GM19193 (cell line): Measurements from ENCODE around the gene UNG.

Source experiments
- POLR2A ChIP-seq: IDR thresholded peaks from 4 replicates; pipeline ENCODE4 v1.6.1; 2011; ENCODE audit not compliant: insufficient read depth, insufficient read length; ENCODE audit errors: extremely low read depth

The UNG gene

DNA sequence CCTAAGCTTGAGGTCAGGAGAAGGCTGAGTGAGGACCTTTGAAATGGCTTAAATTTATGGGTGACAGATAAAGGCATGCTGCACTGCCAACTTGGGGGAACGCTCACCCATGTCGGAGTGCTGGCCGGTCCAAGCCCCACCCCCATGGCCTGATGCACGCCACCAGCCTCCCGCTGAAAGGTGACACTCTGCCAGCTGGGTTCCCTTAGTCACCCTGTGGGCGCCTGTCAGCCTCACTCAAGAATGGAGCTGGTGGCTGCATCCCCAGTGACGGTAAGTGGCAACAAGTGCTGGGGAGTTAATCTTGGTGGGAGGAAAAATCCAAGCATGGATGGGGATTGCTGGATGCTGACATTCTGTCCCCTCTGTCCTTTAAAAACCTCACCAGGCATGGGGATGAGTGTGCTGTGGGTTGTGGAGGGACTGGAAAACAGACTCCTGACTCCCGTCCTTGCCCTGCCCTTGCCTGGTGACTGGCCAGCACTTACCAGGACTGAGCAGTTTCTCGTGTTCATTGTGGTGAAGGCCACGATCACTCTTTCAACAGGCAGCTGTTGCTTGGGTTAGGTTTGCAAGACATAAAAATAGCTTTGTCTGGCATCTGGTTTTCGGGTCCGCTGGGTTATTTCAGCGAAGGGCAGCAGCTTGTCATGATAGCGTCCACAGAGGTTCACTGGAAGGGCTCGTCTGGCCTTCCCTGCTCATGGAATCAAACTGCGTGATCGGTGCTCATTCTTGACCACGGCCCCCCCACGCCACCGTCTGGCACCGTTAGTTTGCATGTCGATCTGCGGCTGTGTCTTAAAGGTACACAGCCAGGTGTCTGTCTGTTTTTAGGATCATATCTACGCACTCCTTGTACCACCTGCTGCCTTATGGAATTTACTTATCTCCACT lies 34.0 kb downstream of the UNG start:
- no peak for TF ChIP-seq POLR2A

DNA sequence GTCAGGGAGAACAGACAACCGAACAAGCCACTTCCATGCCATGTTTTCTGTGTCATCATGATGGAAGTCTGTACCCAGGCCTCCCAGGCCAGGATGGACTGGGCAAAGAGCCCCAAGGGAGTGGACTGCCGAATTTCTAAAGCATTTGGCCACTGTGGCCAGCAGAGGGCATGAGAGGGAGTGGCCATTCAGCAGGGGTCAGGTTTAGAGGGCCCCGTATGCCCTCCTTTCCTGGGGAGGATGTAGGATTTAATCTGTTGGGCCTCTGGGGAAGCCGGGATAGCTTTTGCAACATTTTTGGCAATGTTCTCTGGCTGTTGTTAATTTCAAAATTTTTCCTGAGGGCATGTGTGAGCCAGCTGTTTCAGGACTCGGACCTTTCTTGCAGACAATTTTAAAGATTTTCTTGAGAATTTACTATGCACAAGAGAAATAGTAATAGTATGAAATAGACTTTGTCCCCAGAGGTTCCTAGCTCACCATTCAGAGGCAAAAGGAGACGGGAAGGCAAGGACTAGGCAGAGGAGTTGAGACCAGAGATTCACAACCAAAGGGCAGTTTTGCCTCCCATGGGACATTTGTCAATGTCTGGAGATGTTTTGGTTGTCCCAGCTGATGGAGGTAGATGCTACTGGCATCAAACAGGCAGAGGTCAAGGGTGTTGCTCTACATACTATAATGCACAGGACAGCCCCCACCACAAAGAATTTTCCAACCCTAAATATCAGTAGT lies 37.0 kb downstream of the UNG start:
- no peak for TF ChIP-seq POLR2A

DNA sequence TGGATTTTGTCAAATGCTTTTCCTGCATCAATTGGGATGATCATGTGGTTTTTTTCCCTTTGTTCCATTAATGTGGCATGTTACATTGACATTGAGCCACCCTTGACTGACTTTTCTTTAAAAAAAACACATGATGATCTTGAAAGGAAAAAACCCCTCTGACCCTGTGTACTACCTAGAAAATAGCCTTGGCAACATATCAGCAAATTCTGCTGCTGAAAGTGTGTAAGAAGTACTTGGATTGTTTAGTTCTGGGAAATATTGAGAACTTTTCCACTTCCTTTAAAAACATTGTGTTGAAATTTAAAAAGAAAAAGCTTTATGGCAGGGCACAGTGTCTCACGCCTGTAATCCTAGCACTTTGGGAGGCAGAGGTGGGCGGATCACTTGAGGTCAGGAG lies 39.7 kb downstream of the UNG start:
- TF ChIP-seq POLR2A: no peak

DNA sequence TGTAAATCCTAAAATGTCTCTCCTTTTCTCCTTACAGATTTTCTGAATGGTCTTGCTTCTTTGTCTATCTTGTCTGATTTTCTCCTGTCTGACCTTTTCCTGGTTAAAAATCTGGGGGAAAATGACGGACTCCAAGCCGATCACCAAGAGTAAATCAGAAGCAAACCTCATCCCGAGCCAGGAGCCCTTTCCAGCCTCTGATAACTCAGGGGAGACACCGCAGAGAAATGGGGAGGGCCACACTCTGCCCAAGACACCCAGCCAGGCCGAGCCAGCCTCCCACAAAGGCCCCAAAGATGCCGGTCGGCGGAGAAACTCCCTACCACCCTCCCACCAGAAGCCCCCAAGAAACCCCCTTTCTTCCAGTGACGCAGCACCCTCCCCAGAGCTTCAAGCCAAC lies 42.0 kb downstream of the UNG start:
- no peak for TF ChIP-seq POLR2A

DNA sequence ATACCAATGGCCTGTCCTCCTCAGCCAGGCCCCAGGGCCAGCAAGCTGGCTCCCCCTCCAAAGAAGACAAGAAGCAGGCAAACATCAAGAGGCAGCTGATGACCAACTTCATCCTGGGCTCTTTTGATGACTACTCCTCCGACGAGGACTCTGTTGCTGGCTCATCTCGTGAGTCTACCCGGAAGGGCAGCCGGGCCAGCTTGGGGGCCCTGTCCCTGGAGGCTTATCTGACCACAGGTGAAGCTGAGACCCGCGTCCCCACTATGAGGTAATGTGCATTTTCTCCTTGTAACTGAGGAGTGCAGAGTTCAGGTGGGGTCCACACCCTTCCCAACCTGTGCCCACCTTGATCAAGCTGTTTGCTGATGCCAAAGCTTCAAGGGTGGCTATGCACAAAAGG lies 42.4 kb downstream of the UNG start:
- TF ChIP-seq POLR2A: no peak

DNA sequence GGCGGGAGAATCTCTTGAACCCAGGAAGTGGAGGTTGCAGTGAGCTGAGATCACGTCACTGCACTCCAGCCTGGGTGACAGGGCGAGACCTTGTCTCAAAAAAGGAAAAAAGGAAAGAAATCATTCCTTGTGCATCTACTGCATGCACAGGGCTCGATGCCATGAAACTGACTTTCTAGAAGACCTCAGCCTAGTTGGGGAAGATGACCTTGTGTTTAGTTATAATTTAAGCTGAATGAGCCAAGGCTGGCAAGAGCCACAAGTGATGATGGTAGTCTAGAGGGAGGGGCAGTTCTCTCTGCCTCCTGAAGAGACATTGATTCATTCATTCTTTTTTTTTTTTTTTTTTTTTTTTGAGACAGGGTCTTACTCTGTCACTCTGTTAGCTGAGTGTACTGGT lies 43.2 kb downstream of the UNG start:
- no peak for TF ChIP-seq POLR2A

DNA sequence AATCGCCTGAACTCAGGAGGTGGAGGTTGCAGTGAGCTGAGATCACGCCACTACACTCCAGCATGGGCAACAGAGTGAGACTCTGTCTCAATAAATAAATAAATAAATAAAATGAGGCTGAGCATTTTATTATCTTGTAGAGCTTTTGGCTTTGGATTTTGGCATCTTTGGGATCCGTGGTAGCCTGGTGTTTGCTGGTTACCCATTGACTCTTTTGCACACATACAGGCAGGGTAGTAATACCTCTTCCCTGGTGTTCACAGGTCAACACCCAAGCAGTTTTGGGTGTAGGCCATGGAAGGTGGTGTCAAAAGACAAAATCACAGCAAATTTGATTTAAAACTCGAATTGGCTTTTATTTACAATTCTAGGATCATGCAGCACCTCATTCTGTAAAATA lies 46.8 kb downstream of the UNG start:
- no peak for TF ChIP-seq POLR2A

DNA sequence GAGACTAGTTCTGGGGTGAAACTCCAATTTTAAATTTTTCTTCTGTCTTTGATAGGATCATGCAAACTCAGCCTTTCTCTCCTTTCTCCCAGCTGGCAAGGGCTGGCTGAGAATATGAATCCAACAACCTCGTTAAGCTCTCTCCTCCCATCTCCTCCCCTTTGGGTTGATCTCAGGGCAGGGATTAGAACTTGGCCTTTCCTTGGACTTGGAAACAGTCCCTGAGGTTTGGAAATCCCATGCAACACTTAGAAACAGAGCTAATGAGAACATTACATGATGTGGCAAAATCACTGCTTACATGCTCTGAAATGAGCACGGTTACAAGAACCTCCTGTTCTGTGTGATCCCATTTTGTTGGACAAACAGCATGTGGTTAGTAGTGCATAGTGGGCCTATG lies 50.6 kb downstream of the UNG start:
- TF ChIP-seq POLR2A: no peak

DNA sequence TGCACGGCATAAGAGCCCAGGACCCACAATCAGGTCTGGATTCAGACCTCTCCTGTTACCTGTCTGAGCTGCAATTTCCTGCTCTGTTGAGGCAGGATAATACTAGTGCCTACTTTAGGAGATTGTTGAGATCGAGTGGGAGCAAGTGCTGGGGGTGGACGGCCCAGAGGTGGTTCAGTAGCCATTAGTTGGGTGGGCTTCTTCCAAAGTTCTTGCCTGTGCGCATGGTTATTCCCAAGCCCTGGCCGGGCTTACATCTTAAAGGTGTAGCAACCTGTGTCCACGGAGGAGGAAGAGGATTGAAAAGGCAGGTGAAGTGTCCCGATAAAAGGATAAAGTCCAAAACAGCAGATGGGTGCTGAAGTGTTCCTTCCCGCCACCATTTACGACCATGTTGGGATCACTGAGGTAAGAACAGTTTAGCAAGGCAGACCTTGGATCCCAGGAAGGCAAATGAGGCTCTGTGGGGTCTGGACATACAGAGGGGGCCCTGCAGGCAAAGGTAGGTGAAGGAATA lies 52.8 kb downstream of the UNG start:
- no peak for TF ChIP-seq POLR2A

DNA sequence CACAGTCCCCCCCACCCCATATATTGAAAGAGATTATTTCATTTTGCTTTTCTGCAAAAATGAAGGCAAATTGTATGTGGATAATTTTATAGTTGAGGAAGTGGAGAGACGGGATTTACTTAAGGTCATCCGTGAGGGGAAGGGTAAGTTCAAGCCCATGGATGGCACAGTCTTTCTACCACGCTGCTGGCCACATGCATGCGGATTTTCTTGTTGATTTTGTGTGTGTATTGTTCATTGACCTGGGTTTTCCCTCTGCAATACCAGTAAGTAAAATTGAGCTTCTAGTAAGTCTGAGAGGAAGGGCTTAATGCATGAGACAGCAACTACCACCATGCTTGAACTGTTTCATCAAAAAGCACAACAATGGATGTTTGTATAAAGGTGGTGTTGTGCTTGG lies 54.1 kb downstream of the UNG start:
- no peak for TF ChIP-seq POLR2A

DNA sequence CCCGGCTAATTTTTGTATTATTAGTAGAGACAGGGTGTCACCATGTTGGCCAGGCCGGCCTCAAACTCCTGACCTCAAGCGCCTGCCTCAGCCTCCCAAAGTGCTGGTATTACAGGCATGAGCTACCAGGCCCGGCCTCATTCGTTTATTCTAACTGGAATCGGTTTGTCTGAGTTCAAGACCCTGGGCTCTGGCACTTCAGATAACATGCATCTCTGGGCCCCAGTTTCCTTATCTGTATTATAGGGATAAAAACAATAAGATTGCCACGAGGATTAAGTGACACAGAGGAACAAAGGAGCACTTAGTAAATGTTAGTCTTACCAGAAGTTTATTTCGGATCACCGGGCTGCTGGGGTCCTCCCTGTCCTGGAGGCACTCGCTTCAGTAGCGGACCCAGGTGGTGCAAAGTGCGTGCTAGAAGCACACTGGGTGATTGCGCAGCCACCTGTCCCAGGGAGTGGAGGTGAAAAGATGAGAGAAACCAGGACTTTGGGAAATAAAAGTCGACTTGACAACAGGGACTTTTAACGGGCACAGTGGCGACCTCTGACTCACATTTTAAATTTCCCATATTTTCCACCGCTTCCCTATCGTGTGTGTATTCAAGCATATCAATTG lies 56.5 kb downstream of the UNG start:
- no peak for TF ChIP-seq POLR2A

DNA sequence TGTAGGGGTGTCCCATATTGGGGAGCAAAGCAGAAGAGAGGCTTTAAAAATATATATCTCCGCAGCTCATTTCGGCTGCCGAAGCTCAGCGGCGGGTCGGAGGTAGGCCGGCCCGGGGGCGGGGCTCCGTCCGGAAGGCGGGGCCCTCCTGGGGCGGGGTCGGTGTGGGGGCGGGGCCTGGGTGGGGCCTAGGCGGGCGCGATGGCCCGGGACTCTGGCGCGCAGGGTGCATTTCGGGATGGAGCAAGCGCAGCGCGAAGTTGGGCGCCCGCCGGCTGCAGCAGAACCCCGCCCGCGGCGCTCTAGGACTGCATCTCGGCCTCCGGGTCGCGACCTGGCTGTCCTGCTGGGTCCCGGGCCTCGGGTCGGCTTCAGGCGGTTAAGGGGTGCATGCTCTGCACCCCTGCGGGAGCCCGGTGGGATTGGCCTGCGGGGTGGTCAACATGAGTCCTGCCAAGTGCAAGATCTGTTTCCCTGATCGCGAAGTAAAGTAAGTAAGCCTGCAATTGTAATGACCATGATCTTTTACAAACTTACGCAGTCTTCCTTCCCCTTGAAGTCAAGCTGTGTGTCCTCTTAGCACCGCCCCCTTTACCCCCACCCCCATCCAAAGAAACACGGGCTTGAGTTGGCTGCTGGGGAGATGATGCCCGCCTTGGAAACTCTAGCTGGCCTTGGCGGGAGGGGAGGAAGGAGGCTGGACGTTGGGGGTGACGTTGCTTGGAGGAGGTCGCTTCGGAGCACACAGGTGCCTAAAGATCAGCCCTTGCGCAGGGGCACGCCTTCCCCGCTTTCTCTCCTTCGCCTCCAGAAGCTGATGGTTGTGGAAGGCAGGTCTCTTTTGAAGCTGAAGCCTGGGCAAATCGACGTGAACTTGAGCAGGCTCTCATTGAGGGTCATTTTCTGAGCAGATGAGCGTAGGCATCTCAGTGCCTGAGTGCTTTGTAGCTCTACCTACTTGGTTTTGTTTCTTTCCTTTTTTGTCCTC lies 57.3 kb downstream of the UNG start:
- TF ChIP-seq POLR2A: peak; percentile 37

DNA sequence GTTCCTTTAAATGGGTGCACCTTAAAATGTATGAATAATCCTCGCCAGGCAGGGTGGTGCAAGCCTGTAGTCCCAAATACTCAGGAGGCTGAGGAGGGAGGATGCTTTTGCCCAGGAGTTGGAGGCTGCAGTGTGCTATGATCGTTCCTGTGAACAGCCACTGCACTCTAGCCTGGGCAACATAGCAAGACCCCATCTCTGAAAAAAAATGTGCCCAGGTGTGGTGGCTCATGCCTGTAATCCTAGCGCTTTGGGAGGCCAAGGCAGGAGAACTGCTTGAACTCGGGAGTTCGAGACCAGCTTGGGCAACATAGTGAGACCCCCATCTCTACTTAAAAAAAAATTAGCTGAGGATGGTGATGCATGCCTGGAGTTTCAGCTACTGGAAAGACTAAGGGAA lies 58.6 kb downstream of the UNG start:
- TF ChIP-seq POLR2A: no peak

DNA sequence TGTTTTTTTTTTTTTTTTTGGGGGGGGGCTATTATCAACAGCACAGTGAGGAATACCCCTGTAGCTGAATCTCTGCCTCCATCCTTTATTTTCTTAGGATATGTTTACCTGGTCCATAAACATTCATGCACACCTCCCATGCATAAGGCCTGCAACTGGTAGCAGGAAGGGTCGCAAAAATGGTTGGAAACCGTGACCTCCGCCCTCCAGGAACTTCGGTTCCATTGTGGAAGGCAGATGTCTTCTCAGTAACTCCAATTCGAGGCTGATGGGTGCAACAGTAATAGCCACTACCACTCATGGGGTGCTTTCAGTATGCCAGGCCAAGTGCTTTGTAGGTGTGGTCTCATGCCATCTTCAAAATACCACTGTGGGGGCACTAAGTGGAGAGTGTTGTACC lies 59.2 kb downstream of the UNG start:
- TF ChIP-seq POLR2A: no peak
